SJCRH30 (cell line): ENCODE data around the gene PRAMEF33. TPM values are rescaled to one million over a fixed set of nuclear protein-coding genes. Genes with fewer than 3 reads are reported as not detected.
"Not testable (repeated sequence)": the region's sequence is repeated elsewhere in the genome, so short reads cannot be mapped to it uniquely, and the experiment has no call there.

Experiments used
- DNase-seq, 2 experiments: peaks; one replicate each; pipeline ENCODE4 v3.0.0-alpha.2; 2015 to 2020
- H3K27ac ChIP-seq: fragments of 250-450 bp; sonication (Bioruptor Pico); 2 replicates; pipeline ENCODE4 v1.5.1; 2020; ENCODE audit warnings: mild to moderate bottlenecking, moderate library complexity
- H3K27me3 ChIP-seq: fragments of 250-450 bp; sonication (Bioruptor Pico); 2 replicates; pipeline ENCODE4 v1.5.1; 2020; ENCODE audit warnings: mild to moderate bottlenecking, moderate library complexity
- H3K36me3 ChIP-seq: fragments of 250-450 bp; sonication (Bioruptor Pico); 2 replicates; pipeline ENCODE4 v1.5.1; 2020; ENCODE audit warnings: mild to moderate bottlenecking, moderate library complexity
- H3K4me1 ChIP-seq: fragments of 250-450 bp; sonication (Bioruptor Pico); 2 replicates; pipeline ENCODE4 v1.5.1; 2020; ENCODE audit warnings: mild to moderate bottlenecking, moderate library complexity
- H3K4me3 ChIP-seq: fragments of 250-450 bp; sonication (Bioruptor Pico); 2 replicates; pipeline ENCODE4 v1.5.1; 2020; ENCODE audit warnings: mild to moderate bottlenecking, moderate library complexity
- H3K9me3 ChIP-seq: fragments of 250-450 bp; sonication (Bioruptor Pico); replicated peaks from 2 replicates; pipeline ENCODE4 v1.5.1; 2020; ENCODE audit warnings: mild to moderate bottlenecking, moderate library complexity
- total RNA-seq: library from RNA; depleted of rRNA; stranded (reverse); fragments of >200 nt; shearing (Covaris generic); gene quantifications from 2 replicates; pipeline ENCODE4 v1.2.3, GENCODE V29; 2014; rRNA removed

The PRAMEF33 gene
- total RNA-seq = not detected in 2 replicates

GRCh38 chr1:13303239-13303638 is at the start of gene PRAMEF33:
Gene PRAMEF33 (plus strand): TSS chr1:13303539. CDS start chr1:13305955, 2,416 bp downstream.
- H3K27me3 ChIP-seq, H3K27ac ChIP-seq, H3K36me3 ChIP-seq, H3K4me3 ChIP-seq, H3K9me3 ChIP-seq, DNase-seq, H3K4me1 ChIP-seq: not testable (repeated sequence)

- H3K27me3 ChIP-seq, H3K4me1 ChIP-seq, DNase-seq, H3K9me3 ChIP-seq, H3K4me3 ChIP-seq, H3K27ac ChIP-seq, H3K36me3 ChIP-seq: not testable (repeated sequence)
Observed at GRCh38 chr1:13253898-13254297, 49.4 kb upstream of the PRAMEF33 start, which contains the start of gene PRAMEF5. Gene PRAMEF5 (plus strand): TSS chr1:13254198. CDS start chr1:13259269, 5,071 bp downstream.

- not testable (repeated sequence) for DNase-seq, H3K36me3 ChIP-seq, H3K27me3 ChIP-seq, H3K9me3 ChIP-seq, H3K4me3 ChIP-seq, H3K27ac ChIP-seq, H3K4me1 ChIP-seq
Observed at GRCh38 chr1:13265124-13265523, 38.2 kb upstream of the PRAMEF33 start.

GRCh38 chr1:13277016-13277415 is 26.3 kb upstream of the PRAMEF33 start:
- not testable (repeated sequence) for H3K27ac ChIP-seq, DNase-seq, H3K27me3 ChIP-seq, H3K36me3 ChIP-seq, H3K4me1 ChIP-seq, H3K9me3 ChIP-seq, H3K4me3 ChIP-seq

- not testable (repeated sequence) for H3K4me1 ChIP-seq, H3K27me3 ChIP-seq, H3K36me3 ChIP-seq, H3K4me3 ChIP-seq, DNase-seq, H3K27ac ChIP-seq, H3K9me3 ChIP-seq
Observed at GRCh38 chr1:13279617-13280016, 23.7 kb upstream of the PRAMEF33 start.

GRCh38 chr1:13285037-13285436 is 18.3 kb upstream of the PRAMEF33 start, which contains the start of gene PRAMEF8:
Gene PRAMEF8 (minus strand): TSS chr1:13285137. CDS start chr1:13284091, 1,046 bp downstream.
- DNase-seq, H3K4me1 ChIP-seq, H3K4me3 ChIP-seq, H3K36me3 ChIP-seq, H3K9me3 ChIP-seq, H3K27me3 ChIP-seq, H3K27ac ChIP-seq: not testable (repeated sequence)

- H3K4me1 ChIP-seq, H3K27me3 ChIP-seq, H3K27ac ChIP-seq, H3K36me3 ChIP-seq, H3K9me3 ChIP-seq, DNase-seq, H3K4me3 ChIP-seq: not testable (repeated sequence)
Observed at GRCh38 chr1:13289030-13289429, 14.3 kb upstream of the PRAMEF33 start.

- not testable (repeated sequence) for DNase-seq, H3K27ac ChIP-seq, H3K4me1 ChIP-seq, H3K4me3 ChIP-seq, H3K36me3 ChIP-seq, H3K9me3 ChIP-seq, H3K27me3 ChIP-seq
Observed at GRCh38 chr1:13297216-13297931, 6.0 kb upstream of the PRAMEF33 start.

GRCh38 chr1:13298699-13299098 is 4.6 kb upstream of the PRAMEF33 start:
- not testable (repeated sequence) for H3K9me3 ChIP-seq, DNase-seq, H3K27me3 ChIP-seq, H3K4me1 ChIP-seq, H3K36me3 ChIP-seq, H3K27ac ChIP-seq, H3K4me3 ChIP-seq

GRCh38 chr1:13302197-13302596 is 1.1 kb upstream of the PRAMEF33 start:
- H3K9me3 ChIP-seq, H3K27ac ChIP-seq: not testable (repeated sequence)

GRCh38 chr1:13315281-13315680 is 11.9 kb downstream of the PRAMEF33 start, which contains the start of gene PRAMEF15:
Gene PRAMEF15 (plus strand): TSS chr1:13315581. CDS start chr1:13318408, 2,827 bp downstream.
- not testable (repeated sequence) for H3K36me3 ChIP-seq, H3K27ac ChIP-seq, H3K9me3 ChIP-seq, H3K4me3 ChIP-seq, H3K27me3 ChIP-seq, DNase-seq, H3K4me1 ChIP-seq

More at GRCh38 chr1:13302197-13302596, 1.1 kb upstream of the PRAMEF33 start:
- not testable (repeated sequence) for H3K4me3 ChIP-seq, H3K4me1 ChIP-seq, DNase-seq, H3K27me3 ChIP-seq, H3K36me3 ChIP-seq

GRCh38 chr1:13342496-13342895 is 39.2 kb downstream of the PRAMEF33 start:
- not testable (repeated sequence) for H3K4me1 ChIP-seq, DNase-seq, H3K4me3 ChIP-seq, H3K36me3 ChIP-seq, H3K27me3 ChIP-seq, H3K9me3 ChIP-seq, H3K27ac ChIP-seq

GRCh38 chr1:13347034-13347433 is 43.7 kb downstream of the PRAMEF33 start, which contains the start of gene PRAMEF14:
Gene PRAMEF14 (minus strand): TSS chr1:13347134. CDS start chr1:13345314, 1,820 bp downstream.
- H3K4me1 ChIP-seq, DNase-seq, H3K4me3 ChIP-seq, H3K36me3 ChIP-seq, H3K27ac ChIP-seq, H3K27me3 ChIP-seq, H3K9me3 ChIP-seq: not testable (repeated sequence)

GRCh38 chr1:13353476-13353875 is 50.1 kb downstream of the PRAMEF33 start:
- peak in 1 of 2 experiments; percentile 4 for DNase-seq
- not testable (repeated sequence) for H3K4me3 ChIP-seq, H3K36me3 ChIP-seq, H3K9me3 ChIP-seq, H3K27me3 ChIP-seq, H3K4me1 ChIP-seq, H3K27ac ChIP-seq

- not testable (repeated sequence) for H3K4me1 ChIP-seq, DNase-seq, H3K36me3 ChIP-seq, H3K27me3 ChIP-seq, H3K4me3 ChIP-seq, H3K9me3 ChIP-seq, H3K27ac ChIP-seq
Observed at GRCh38 chr1:13354475-13354874, 51.1 kb downstream of the PRAMEF33 start.

GRCh38 chr1:13356774-13357173 is 53.4 kb downstream of the PRAMEF33 start:
- H3K4me1 ChIP-seq, H3K27ac ChIP-seq, H3K36me3 ChIP-seq, H3K27me3 ChIP-seq, H3K4me3 ChIP-seq, H3K9me3 ChIP-seq: not testable (repeated sequence)
- peak; percentile 34 to 71 for DNase-seq
